Activated CD4-positive, CD25-positive, alpha-beta regulatory T cell (primary cell): ENCODE results near the gene UBIAD1.
"Not testable (repeated sequence)": the region's sequence is repeated elsewhere in the genome, so short reads cannot be mapped to it uniquely, and the experiment has no call there.

Experiments
- DNase-seq, 4 experiments: peaks; one replicate each; lab custom pipeline; 2025; lab: John Stamatoyannopoulos, UW

Gene UBIAD1, protein sequence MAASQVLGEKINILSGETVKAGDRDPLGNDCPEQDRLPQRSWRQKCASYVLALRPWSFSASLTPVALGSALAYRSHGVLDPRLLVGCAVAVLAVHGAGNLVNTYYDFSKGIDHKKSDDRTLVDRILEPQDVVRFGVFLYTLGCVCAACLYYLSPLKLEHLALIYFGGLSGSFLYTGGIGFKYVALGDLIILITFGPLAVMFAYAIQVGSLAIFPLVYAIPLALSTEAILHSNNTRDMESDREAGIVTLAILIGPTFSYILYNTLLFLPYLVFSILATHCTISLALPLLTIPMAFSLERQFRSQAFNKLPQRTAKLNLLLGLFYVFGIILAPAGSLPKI

GRCh38 chr1:11272832-11273594 lies at the start of gene UBIAD1:
TSS of gene UBIAD1 (plus strand) at chr1:11273198. CDS start at chr1:11273532, 334 bp downstream.
- DNase-seq = peak; percentile 83 to 89 (median 86)

- no peak for DNase-seq
These were observed 45.6 kb upstream of the UBIAD1 start for GRCh38 chr1:11227106-11228077.

DNA sequence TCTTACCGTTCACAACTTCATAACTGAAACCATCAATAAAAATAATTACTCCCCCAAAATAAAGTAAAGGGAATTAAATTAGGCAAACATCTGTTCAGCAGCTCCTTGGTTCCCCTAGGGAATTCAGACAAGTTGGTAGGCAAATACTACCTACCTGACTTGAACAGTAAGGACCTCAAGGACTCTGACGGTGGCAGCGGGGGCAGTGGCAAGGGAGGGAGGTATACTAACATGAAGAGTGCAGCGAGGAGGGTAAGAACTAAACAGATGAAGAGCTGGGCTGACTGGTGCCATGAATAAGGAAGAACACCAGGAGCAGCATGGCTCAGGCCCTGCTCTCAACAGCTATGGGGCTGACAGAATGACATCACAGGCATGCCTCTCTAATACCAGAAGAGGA lies 43.8 kb upstream of the UBIAD1 start:
- no peak for DNase-seq

- DNase-seq = no peak
These were observed 39.8 kb upstream of the UBIAD1 start for GRCh38 chr1:11233208-11233607.

- no peak for DNase-seq
These were observed 35.6 kb upstream of the UBIAD1 start for GRCh38 chr1:11237356-11237755.

GRCh38 chr1:11238311-11238710 lies 34.7 kb upstream of the UBIAD1 start:
- no peak for DNase-seq

DNA sequence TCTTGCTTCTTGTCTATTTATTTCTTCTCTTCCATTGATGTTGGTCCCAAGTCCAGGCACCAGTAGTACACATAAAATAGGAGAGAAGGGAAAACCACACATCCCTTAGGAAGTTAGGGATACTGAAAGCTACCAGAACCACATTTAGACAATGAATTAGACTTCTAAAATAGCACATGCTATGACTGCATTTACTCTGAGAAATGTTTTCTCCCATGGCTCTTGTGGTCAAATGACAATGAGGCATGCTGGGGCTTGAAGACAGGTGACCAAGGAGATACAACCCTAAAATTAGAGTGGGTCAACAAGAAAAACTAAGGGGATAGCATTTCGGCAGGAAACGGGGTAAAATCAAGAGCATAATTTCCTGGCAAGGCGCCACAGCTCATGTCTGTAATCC lies 27.8 kb upstream of the UBIAD1 start:
- no peak for DNase-seq

GRCh38 chr1:11245904-11246719 lies 26.9 kb upstream of the UBIAD1 start:
- DNase-seq = no peak

GRCh38 chr1:11248169-11248568 lies 24.8 kb upstream of the UBIAD1 start:
- DNase-seq = no peak

GRCh38 chr1:11252538-11252937 lies 20.5 kb upstream of the UBIAD1 start:
- DNase-seq = no peak

DNA sequence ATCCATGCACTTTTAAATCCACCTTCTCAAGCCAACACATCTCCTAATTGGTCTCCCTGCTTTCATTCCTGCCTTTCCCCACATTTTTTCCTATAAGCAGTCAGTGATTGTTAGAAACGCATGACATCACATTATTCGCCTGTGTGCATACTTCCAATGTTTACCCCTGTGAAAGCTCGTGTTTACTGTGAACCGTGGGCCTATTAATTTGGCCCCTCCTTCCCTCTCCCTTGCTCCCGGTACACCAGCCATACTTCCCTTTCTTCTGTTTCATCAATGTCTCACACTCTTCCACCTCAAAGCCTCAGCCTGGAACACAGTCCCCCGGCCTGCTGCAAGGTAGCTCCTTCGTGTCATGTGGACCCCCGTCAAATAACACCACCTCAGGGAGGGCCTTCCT lies 19.8 kb upstream of the UBIAD1 start:
- DNase-seq = no peak

- DNase-seq = no peak
These were observed 16.7 kb upstream of the UBIAD1 start for GRCh38 chr1:11256299-11256698.

DNA sequence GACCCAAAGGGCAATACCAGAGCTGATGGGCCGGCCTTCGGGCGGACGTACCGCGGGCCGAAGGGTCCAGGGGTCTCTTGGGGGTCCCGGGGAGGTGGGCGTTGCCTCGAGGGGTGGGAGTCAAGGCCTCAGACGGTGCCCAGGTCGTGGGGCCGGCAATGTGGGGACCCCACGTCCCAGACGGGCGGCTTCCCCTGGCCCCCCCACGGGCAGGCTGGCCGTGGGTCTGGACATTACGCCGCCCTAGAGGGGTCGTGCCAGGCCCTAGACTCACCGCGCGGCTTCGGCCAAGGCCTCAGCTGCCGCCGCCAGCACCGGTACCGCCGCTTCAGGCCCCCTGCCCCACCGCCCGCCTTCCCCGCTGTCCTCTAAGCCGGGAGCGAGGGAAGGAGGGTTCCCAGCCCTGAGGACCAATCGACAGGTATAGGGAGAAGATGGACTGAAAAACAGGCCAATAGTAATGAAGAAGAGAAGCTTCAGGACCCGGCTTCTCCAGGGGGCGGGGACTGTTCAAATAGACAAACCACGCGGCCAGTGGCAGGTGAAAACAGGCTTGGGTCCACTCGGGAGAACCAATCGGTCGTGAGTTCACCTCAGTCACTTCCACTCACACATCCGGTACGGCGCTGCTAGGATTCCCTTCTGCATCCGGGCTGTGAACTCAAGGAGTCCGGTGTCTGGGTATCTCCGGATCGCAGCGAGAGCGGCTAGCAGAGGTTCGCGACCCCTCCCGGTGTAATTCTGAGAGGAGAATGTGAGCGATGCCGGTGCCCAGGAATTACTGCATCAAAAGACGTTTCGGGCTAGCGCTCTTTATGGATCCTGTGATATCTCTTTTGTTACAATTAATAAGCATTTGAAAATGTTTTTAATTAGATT lies 10.6 kb upstream of the UBIAD1 start, which contains the start of gene MTOR:
Gene MTOR (minus strand): TSS at position 381 of the 879 bp plus-strand sequence. CDS start 3,142 bp downstream, outside the sequence.
- DNase-seq = peak; percentile 90 to 92 (median 91)

- no peak for DNase-seq
These were observed 6.5 kb upstream of the UBIAD1 start for GRCh38 chr1:11266268-11267074.

GRCh38 chr1:11267350-11268337 lies 5.4 kb upstream of the UBIAD1 start:
- not testable (repeated sequence) for DNase-seq

GRCh38 chr1:11272544-11272831 lies 510 bp upstream of the UBIAD1 start:
- DNase-seq = no peak

- DNase-seq = peak in 1 of 4 experiments; percentile 43
These were observed 717 bp downstream of the UBIAD1 start for GRCh38 chr1:11273595-11274234.

- DNase-seq = no peak
These were observed 6.2 kb downstream of the UBIAD1 start for GRCh38 chr1:11279152-11279551.
